BJ (cell line): Measurements from ENCODE around the gene WDR38. TPM values are rescaled to one million over a fixed set of nuclear protein-coding genes. Genes with fewer than 3 reads are reported as not detected.

Experiments
- CTCF ChIA-PET: fragments of 350-600 bp; formaldehyde crosslinking; extraction: SDS; loops from one replicate; lab custom pipeline; 2021; ENCODE audit warnings: antibody characterized with exemption, inconsistent platforms; lab: Yijun Ruan, JAX
- POLR2A ChIA-PET: fragments of 300-600 bp; sonication (Branson Sonifier 250); formaldehyde crosslinking; extraction: SDS; loops from one replicate; lab custom pipeline; 2021; ENCODE audit warnings: antibody characterized with exemption; lab: Charles Lee
- DNase-seq: peaks from one replicate; pipeline ENCODE4 v3.0.0-alpha.2; 2011; ENCODE audit warnings: low read depth
- H3K27me3 ChIP-seq: 2 replicates; pipeline ENCODE4 v1.6.0; 2011; ENCODE audit warnings: low read length; ENCODE audit not compliant: control insufficient read depth, insufficient read depth
- H3K36me3 ChIP-seq: 2 replicates; pipeline ENCODE4 v1.5.1; 2011; ENCODE audit warnings: low read length; ENCODE audit not compliant: control insufficient read depth, insufficient read depth
- H3K4me3 ChIP-seq: 2 replicates; pipeline ENCODE4 v1.5.1; 2011; ENCODE audit warnings: low read depth, mild to moderate bottlenecking, control low read depth, low read length
- CTCF ChIP-seq: IDR thresholded peaks from 2 replicates; pipeline ENCODE4 v1.5.1; 2011; ENCODE audit warnings: low read depth, mild to moderate bottlenecking, control low read depth, inconsistent platforms, low read length, moderate library complexity; ENCODE audit not compliant: insufficient read depth
- polyA plus RNA-seq: library from polyadenylated mRNA; depleted of rRNA; stranded (reverse); fragments of >200 nt; gene quantifications from 2 replicates; pipeline ENCODE4 v1.2.3, GENCODE V29; 2011

The WDR38 gene
- polyA plus RNA-seq, 1 experiment, result not detected

- peaks cover 35% of the 10 kb centered on the region for H3K36me3 ChIP-seq
- no peak for TF ChIP-seq CTCF
- no peak for DNase-seq
- no peaks in the 10 kb centered on the region for H3K27me3 ChIP-seq
- peak overlapping the region; percentile 96 for H3K4me3 ChIP-seq
- POLR2A ChIA-PET, result interaction anchor here (0.9 to 1.1 kb wide), 2 partner anchors 88 to 381 kb away, joined by 3 read pairs; partner anchors contain the start of gene HSPA5
- CTCF ChIA-PET, result interaction anchor here (0.6 to 36.1 kb wide), 7 partner anchors 8 to 283 kb away, joined by 3 to 1161 read pairs (median 4); partner anchors contain the start of genes NR6A1, OLFML2A, SCAI and WDR38
Measured at GRCh38 chr9:124860582-124861341, 7.5 kb downstream of the WDR38 start.

- POLR2A ChIA-PET, result interaction anchor here (0.6 to 1.1 kb wide), 4 partner anchors 89 to 380 kb away, joined by 3 to 5 read pairs (median 3); partner anchors contain the start of gene HSPA5
- peak; percentile 53 for DNase-seq
- CTCF ChIA-PET, result interaction anchor here (0.6 to 36.1 kb wide), 8 partner anchors 9 to 282 kb away, joined by 3 to 1161 read pairs (median 4); partner anchors contain the start of genes NR6A1, OLFML2A, SCAI and WDR38
- peak; percentile 40 for TF ChIP-seq CTCF
- peaks cover 33% of the 10 kb centered on the region for H3K36me3 ChIP-seq
- H3K27me3 ChIP-seq, result no peaks in the 10 kb centered on the region
- H3K4me3 ChIP-seq, result peak within 1 kb of the TSS; percentile 96
Measured at GRCh38 chr9:124861342-124862229, 8.3 kb downstream of the WDR38 start, which contains the start of the genes ARPC5L and RPL35. Gene ARPC5L (plus strand): TSS chr9:124862130. CDS start chr9:124869291, 7,161 bp downstream. Gene RPL35 (minus strand): TSS chr9:124861957. CDS start chr9:124861912, 45 bp downstream.

- POLR2A ChIA-PET, result no interaction called here
- Histone ChIP-seq H3K36me3 (peaks cover 19% of the 10 kb centered on the region), H3K27me3 (no peaks in the 10 kb centered on the region), H3K4me3 (no peak overlapping the region)
- CTCF ChIA-PET, result interaction anchor here (1.6 to 36.1 kb wide), 3 partner anchors 11 to 87 kb away, joined by 4 to 1161 read pairs (median 50); partner anchors contain the start of genes NR6A1, OLFML2A and WDR38
- no peak for DNase-seq
- TF ChIP-seq CTCF, result no peak
Measured at GRCh38 chr9:124863371-124863871, 10.2 kb downstream of the WDR38 start.

GRCh38 chr9:124868511-124869465, 15.5 kb downstream of the WDR38 start:
- Histone ChIP-seq H3K27me3 (no peaks in the 10 kb centered on the region), H3K36me3 (peaks cover 4% of the 10 kb centered on the region; the same call in 1 of the 2 replicates), H3K4me3 (peak overlapping the region; percentile 96)
- CTCF ChIA-PET, result no interaction called here
- DNase-seq, result no peak
- POLR2A ChIA-PET, result no interaction called here
- TF ChIP-seq CTCF, result peak; percentile 42; the same call in 1 of the 2 replicates
